SK-N-SH (cell line): ENCODE measurements around the gene LRP1. TPM values are rescaled to one million over a fixed set of nuclear protein-coding genes. Genes with fewer than 3 reads are reported as not detected.

Experiments
- CTCF ChIA-PET: fragments of 300-600, 350-600 bp; formaldehyde crosslinking; extraction: SDS; loops from one replicate; lab custom pipeline; 2021; lab: Yijun Ruan, JAX
- POLR2A ChIA-PET: fragments of 350-600 bp; sonication (Branson Sonifier 250); formaldehyde crosslinking; extraction: SDS; loops from one replicate; lab custom pipeline; 2020; ENCODE audit warnings: antibody characterized with exemption, inconsistent platforms; lab: Yijun Ruan, JAX
- DNase-seq: peaks from one replicate; pipeline ENCODE4 v3.0.0; 2012
- H2AFZ ChIP-seq: fragments of 200-600 bp; sonication (generic); 2 replicates; pipeline ENCODE4 v1.8.1; 2016; ENCODE audit warnings: antibody characterized with exemption, mild to moderate bottlenecking, low read depth
- H3F3A ChIP-seq: fragments of 200-600 bp; sonication (generic); replicated peaks from 2 replicates; pipeline ENCODE3; 2016; ENCODE audit warnings: antibody characterized with exemption, mild to moderate bottlenecking; ENCODE audit not compliant: insufficient read depth
- H3K27ac ChIP-seq, 2 experiments: fragments of 200-500 bp in 1 of 2; fragments of 200-600 bp in 1 of 2; sonication (Bioruptor generic) in 1 of 2; sonication (generic), shearing (Covaris generic) in 1 of 2; 2 replicates each; pipeline versions ENCODE4 v1.5.1 to v1.6.1; 2014 to 2016; ENCODE audit warnings: low read depth in 2 of 2, inconsistent platforms in 1 of 2, low read length in 1 of 2, mild to moderate bottlenecking in 1 of 2, mixed read lengths in 1 of 2
- H3K27me3 ChIP-seq: fragments of 200-600 bp; sonication (generic), shearing (Covaris generic); 2 replicates; pipeline ENCODE4 v1.6.1; 2016; ENCODE audit warnings: mixed run types; ENCODE audit not compliant: insufficient read depth
- H3K36me3 ChIP-seq, 2 experiments: fragments of 200-500 bp in 1 of 2; fragments of 200-600 bp in 1 of 2; sonication (Bioruptor generic) in 1 of 2; sonication (generic) in 1 of 2; replicated peaks in 1 of 2; 2 replicates each; pipeline versions ENCODE3 to v1.5.1; 2014 to 2016; ENCODE audit warnings: low read length in 1 of 2, mild to moderate bottlenecking in 1 of 2; ENCODE audit not compliant: insufficient read depth in 2 of 2, control insufficient read depth in 1 of 2
- H3K4me1 ChIP-seq, 2 experiments: fragments of 200-500 bp in 1 of 2; fragments of 200-600 bp in 1 of 2; sonication (Bioruptor generic) in 1 of 2; sonication (generic), shearing (Covaris generic) in 1 of 2; 2 replicates each; pipeline versions ENCODE4 v1.5.1 to v1.6.1; 2014 to 2016; ENCODE audit warnings: low read depth in 1 of 2, low read length in 1 of 2, mixed run types in 1 of 2; ENCODE audit not compliant: insufficient read depth in 2 of 2, control insufficient read depth in 1 of 2
- H3K4me2 ChIP-seq: fragments of 200-600 bp; sonication (generic), shearing (Covaris generic); 2 replicates; pipeline ENCODE4 v1.6.1; 2017; ENCODE audit warnings: mixed run types
- H3K4me3 ChIP-seq, 2 experiments: fragments of 200-500 bp in 1 of 2; fragments of 200-600 bp in 1 of 2; sonication (Bioruptor generic) in 1 of 2; sonication (generic), shearing (Covaris generic) in 1 of 2; 2 replicates each; pipeline versions ENCODE4 v1.5.1 to v1.8.1; 2014 to 2016; ENCODE audit warnings: low read depth in 2 of 2, inconsistent platforms in 1 of 2, low read length in 1 of 2, mild to moderate bottlenecking in 1 of 2, mixed read lengths in 1 of 2, moderate library complexity in 1 of 2
- H3K79me2 ChIP-seq: fragments of 200-600 bp; sonication (generic); 2 replicates; pipeline ENCODE4 v1.8.1; 2017; ENCODE audit warnings: mild to moderate bottlenecking; ENCODE audit not compliant: insufficient read depth
- H3K9ac ChIP-seq: fragments of 200-600 bp; sonication (generic); 2 replicates; pipeline ENCODE4 v1.6.1; 2017; ENCODE audit warnings: mixed run types
- H3K9me2 ChIP-seq: fragments of 200-600 bp; sonication (generic); 2 replicates; pipeline ENCODE4 v1.6.1; 2017; ENCODE audit warnings: mixed run types
- H3K9me3 ChIP-seq: fragments of 200-600 bp; sonication (generic); 2 replicates; pipeline ENCODE4 v1.6.1; 2017; ENCODE audit warnings: mixed run types, mild to moderate bottlenecking, moderate library complexity
- H4K20me1 ChIP-seq: fragments of 200-600 bp; sonication (generic); 2 replicates; pipeline ENCODE4 v1.6.1; 2017; ENCODE audit warnings: mild to moderate bottlenecking, mixed run types; ENCODE audit not compliant: insufficient read depth
- CHD2 ChIP-seq: fragments of 150-350 bp; IDR thresholded peaks from 2 replicates; pipeline ENCODE4 v1.6.1; 2018; ENCODE audit warnings: low read length; ENCODE audit not compliant: partially characterized antibody
- CTCF ChIP-seq: fragments of 200-600 bp; sonication (generic); IDR thresholded peaks from 2 replicates; pipeline ENCODE4 v1.6.1; 2017; ENCODE audit warnings: antibody characterized with exemption, mild to moderate bottlenecking, moderate library complexity
- EZH2phosphoT487 ChIP-seq: fragments of 200-600 bp; sonication (generic); IDR thresholded peaks from 2 replicates; pipeline ENCODE4 v1.6.1; 2017; ENCODE audit warnings: low read depth, mixed run types, mild to moderate bottlenecking, antibody characterized with exemption, moderate library complexity, borderline replicate concordance
- FOXJ3 ChIP-seq: sonication (generic); formaldehyde crosslinking; IDR thresholded peaks from 2 replicates; pipeline ENCODE4 v1.5.1; 2020; ENCODE audit warnings: mild to moderate bottlenecking, missing genetic modification reagents
- POLR2AphosphoS5 ChIP-seq: IDR thresholded peaks from 2 replicates; pipeline ENCODE4 v1.6.1; 2012; ENCODE audit warnings: low read depth, low read length
- RAD21 ChIP-seq: IDR thresholded peaks from 2 replicates; pipeline ENCODE4 v1.6.1; 2012; ENCODE audit warnings: mild to moderate bottlenecking, low read length
- RCOR1 ChIP-seq: fragments of 150-350 bp; IDR thresholded peaks from 2 replicates; pipeline ENCODE4 v1.6.1; 2017; ENCODE audit warnings: antibody characterized with exemption, low read length
- RFX5 ChIP-seq: IDR thresholded peaks from 2 replicates; pipeline ENCODE4 v1.6.1; 2012; ENCODE audit warnings: mild to moderate bottlenecking, improper control_type of control experiment, low read length
- SIN3A ChIP-seq: IDR thresholded peaks from 2 replicates; pipeline ENCODE4 v1.6.1; 2012; ENCODE audit warnings: low read depth, mild to moderate bottlenecking, low read length, moderate library complexity, borderline replicate concordance
- TAF1 ChIP-seq: IDR thresholded peaks from 2 replicates; pipeline ENCODE4 v1.6.1; 2012; ENCODE audit warnings: low read depth, mild to moderate bottlenecking, low read length, moderate library complexity, borderline replicate concordance
- TCF12 ChIP-seq: IDR thresholded peaks from 2 replicates; pipeline ENCODE4 v1.4.0; 2012
- TEAD4 ChIP-seq: IDR thresholded peaks from 2 replicates; pipeline ENCODE4 v1.4.0; 2012; ENCODE audit warnings: mild to moderate bottlenecking, borderline replicate concordance; ENCODE audit not compliant: insufficient read depth
- YY1 ChIP-seq: IDR thresholded peaks from 2 replicates; pipeline ENCODE4 v1.4.0; 2012; ENCODE audit warnings: low read depth, mild to moderate bottlenecking
- ZBTB33 ChIP-seq: IDR thresholded peaks from 2 replicates; pipeline ENCODE4 v1.4.0; 2012; ENCODE audit warnings: low read depth, borderline replicate concordance
- WGBS: methylation state at CpG from one replicate; pipeline ENCODE4 v1.1.6; 2017; ENCODE audit warnings: low lambda C conversion rate; 5-methylcytosine and 5-hydroxymethylcytosine counted together
- polyA plus RNA-seq, 3 experiments: library from polyadenylated mRNA; depleted of rRNA; stranded (reverse); fragments of >200 nt; gene quantifications; 2 replicates each; pipeline ENCODE4 v1.2.3, GENCODE V29; 2012
- TF ChIP-seq, protein P1 (sequence below): IDR thresholded peaks from 2 replicates; pipeline ENCODE4 v1.4.0; 2012; ENCODE audit warnings: low read depth
- TF ChIP-seq, protein P2 (sequence below): fragments of 150-350 bp; IDR thresholded peaks from 2 replicates; pipeline ENCODE4 v1.6.1; 2017; ENCODE audit warnings: antibody characterized with exemption, low read length, low read depth, borderline replicate concordance
- TF ChIP-seq, protein P3 (sequence below): fragments of 150-350 bp; IDR thresholded peaks from 2 replicates; pipeline ENCODE4 v1.6.1; 2016; ENCODE audit warnings: mild to moderate bottlenecking, low read depth, low read length
- TF ChIP-seq, protein P4 (sequence below): IDR thresholded peaks from 2 replicates; pipeline ENCODE4; 2012

The LRP1 gene
- polyA plus RNA-seq, 1 of the 3 experiments (the other 2 are of a cell fraction), result 55.0 TPM

DNA sequence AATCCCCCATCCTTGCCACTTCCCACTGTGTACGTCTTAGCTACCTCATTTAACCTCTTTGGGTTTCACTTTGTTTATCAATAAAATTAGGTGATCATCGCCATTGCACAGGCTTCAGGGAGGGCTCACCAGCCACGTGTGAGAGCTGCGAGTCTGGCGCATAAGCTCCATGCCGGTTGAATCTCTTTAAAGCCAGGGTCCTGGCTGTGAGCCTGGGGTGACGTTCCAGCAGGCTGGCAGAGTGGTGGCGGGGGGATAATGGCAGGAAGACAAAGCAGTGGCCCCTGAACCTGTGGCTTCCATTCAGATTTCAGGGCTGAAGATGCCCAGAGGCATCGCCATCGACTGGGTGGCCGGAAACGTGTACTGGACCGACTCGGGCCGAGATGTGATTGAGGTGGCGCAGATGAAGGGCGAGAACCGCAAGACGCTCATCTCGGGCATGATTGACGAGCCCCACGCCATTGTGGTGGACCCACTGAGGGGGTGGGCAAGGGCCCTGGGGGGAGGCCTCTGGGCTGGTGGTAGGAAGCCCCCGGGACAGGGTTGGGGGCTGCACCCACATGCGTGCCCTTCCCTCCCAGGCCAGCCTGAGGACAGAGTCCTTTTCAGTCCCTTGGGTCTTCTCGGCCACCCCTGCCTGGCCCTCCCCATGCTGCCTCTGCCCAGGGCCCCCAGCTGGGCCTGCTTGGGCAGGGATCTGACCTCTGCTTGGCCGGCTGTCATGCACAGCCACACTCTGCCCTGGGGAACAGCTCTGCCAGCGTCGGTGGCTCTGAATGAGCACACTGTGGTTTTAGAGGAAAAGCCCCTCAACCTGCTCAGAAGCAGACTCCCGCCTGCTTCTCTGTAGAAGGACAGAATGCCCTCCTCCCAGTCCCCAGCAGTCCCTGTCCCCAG is 79.7 kb downstream of the LRP1 start:
- WGBS, result 88% methylated on average over 24 of the region's 29 CpGs
- H3K9me2 ChIP-seq, result no peaks in the 10 kb centered on the region
- H3K27ac ChIP-seq, result no peak overlapping the region
- H3K4me2 ChIP-seq, result no peak overlapping the region
- peaks cover 3% of the 10 kb centered on the region for H3F3A ChIP-seq
- POLR2A ChIA-PET, result no interaction called here
- H3K36me3 ChIP-seq, result peaks cover 5 to 54% of the 10 kb centered on the region in 2 experiments
- no peak overlapping the region for H3K4me3 ChIP-seq
- TF ChIP-seq TAF1, result no peak
- no peak for TF ChIP-seq RAD21
- no peak for TF ChIP-seq CTCF
- TF ChIP-seq, protein P1, sequence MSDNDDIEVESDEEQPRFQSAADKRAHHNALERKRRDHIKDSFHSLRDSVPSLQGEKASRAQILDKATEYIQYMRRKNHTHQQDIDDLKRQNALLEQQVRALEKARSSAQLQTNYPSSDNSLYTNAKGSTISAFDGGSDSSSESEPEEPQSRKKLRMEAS, result no peak
- no peak for TF ChIP-seq SIN3A
- no peak for TF ChIP-seq FOXJ3 (CRISPR knock-in tag)
- TF ChIP-seq, protein P2, sequence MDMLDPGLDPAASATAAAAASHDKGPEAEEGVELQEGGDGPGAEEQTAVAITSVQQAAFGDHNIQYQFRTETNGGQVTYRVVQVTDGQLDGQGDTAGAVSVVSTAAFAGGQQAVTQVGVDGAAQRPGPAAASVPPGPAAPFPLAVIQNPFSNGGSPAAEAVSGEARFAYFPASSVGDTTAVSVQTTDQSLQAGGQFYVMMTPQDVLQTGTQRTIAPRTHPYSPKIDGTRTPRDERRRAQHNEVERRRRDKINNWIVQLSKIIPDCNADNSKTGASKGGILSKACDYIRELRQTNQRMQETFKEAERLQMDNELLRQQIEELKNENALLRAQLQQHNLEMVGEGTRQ, result no peak
- no peak for TF ChIP-seq YY1
- TF ChIP-seq TEAD4, result no peak
- no peak for TF ChIP-seq EZH2phosphoT487
- TF ChIP-seq, protein P3, sequence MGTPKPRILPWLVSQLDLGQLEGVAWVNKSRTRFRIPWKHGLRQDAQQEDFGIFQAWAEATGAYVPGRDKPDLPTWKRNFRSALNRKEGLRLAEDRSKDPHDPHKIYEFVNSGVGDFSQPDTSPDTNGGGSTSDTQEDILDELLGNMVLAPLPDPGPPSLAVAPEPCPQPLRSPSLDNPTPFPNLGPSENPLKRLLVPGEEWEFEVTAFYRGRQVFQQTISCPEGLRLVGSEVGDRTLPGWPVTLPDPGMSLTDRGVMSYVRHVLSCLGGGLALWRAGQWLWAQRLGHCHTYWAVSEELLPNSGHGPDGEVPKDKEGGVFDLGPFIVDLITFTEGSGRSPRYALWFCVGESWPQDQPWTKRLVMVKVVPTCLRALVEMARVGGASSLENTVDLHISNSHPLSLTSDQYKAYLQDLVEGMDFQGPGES, result no peak
- TF ChIP-seq ZBTB33, result no peak
- TF ChIP-seq POLR2AphosphoS5, result no peak
- TF ChIP-seq, protein P4, sequence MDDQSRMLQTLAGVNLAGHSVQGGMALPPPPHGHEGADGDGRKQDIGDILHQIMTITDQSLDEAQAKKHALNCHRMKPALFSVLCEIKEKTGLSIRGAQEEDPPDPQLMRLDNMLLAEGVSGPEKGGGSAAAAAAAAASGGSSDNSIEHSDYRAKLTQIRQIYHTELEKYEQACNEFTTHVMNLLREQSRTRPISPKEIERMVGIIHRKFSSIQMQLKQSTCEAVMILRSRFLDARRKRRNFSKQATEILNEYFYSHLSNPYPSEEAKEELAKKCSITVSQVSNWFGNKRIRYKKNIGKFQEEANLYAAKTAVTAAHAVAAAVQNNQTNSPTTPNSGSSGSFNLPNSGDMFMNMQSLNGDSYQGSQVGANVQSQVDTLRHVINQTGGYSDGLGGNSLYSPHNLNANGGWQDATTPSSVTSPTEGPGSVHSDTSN, result no peak
- no peak for TF ChIP-seq RFX5
- no peak for TF ChIP-seq CHD2
- TF ChIP-seq RCOR1, result no peak
- TF ChIP-seq TCF12, result no peak
- TF ChIP-seq, all 33 proteins: peak for 0
- no peaks in the 10 kb centered on the region for H3K27me3 ChIP-seq
- no peaks in the 10 kb centered on the region for H3K4me1 ChIP-seq
- no peak overlapping the region for H2AFZ ChIP-seq
- H3K9me3 ChIP-seq, result no peaks in the 10 kb centered on the region
- H3K9ac ChIP-seq, result no peak overlapping the region
- no peaks in the 10 kb centered on the region for H3K79me2 ChIP-seq
- CTCF ChIA-PET, result interaction anchor here (0.8 to 15.9 kb wide), 6 partner anchors 10 to 98 kb away, joined by 3 to 937 read pairs (median 4); partner anchors contain the start of genes SHMT2 and STAC3
- H4K20me1 ChIP-seq, result no peaks in the 10 kb centered on the region
- DNase-seq, result no peak
